Measurements from ENCODE around the gene GBX2. TPM values are rescaled to one million over a fixed set of nuclear protein-coding genes. Genes with fewer than 3 reads are reported as not detected.
A peak's percentile ranks its signal among the peaks of the same experiment; 100 is the strongest.

The GBX2 gene
- total and polyA plus RNA-seq, 9 of the 15 experiments (the other 6 are each of a cell fraction or from before 2014, with no cell fraction given) = 0.03 to 0.53 (median 0.27) TPM; not detected in 1

- TF ChIP-seq REST (IDR thresholded peaks at IDR 0.05; ENCODE audit: borderline replicate concordance) = peak; percentile 14; the same call in 1 of the 2 replicates
- no peak for TF ChIP-seq REST (CRISPR knock-in tag; IDR thresholded peaks at IDR 0.05; ENCODE audit: low read depth)
- TF ChIP-seq ZNF507 (tag; conservative IDR thresholded peaks at IDR 0.05) = peak; percentile 77
- TF ChIP-seq ATF4 (CRISPR knock-in tag; IDR thresholded peaks at IDR 0.05) = no peak
- TF ChIP-seq RAD21 (CRISPR knock-in tag; conservative IDR thresholded peaks at IDR 0.05 in 1 of 2, IDR thresholded peaks at IDR 0.05 in 1 of 2) = peak; percentile 58 to 66
- 0 out of 2 replicates have a peak, but pooled peaks have one; percentile 31 for TF ChIP-seq SMC3 (conservative IDR thresholded peaks at IDR 0.05; ENCODE audit: insufficient read depth, low read depth, low read length)
- TF ChIP-seq ZNF75A (CRISPR knock-in tag; IDR thresholded peaks at IDR 0.05) = no peak
- TF ChIP-seq CTCF (IDR thresholded peaks at IDR 0.05 in 2 of 3, conservative IDR thresholded peaks at IDR 0.05 in 1 of 3; ENCODE audit: insufficient read depth in 2 of 3, low read depth in 1 of 3, low read length in 3 of 3) = peak; percentile 56 to 74 (median 63); a peak in 5 of 6 replicates
These were observed 12.8 kb upstream of the GBX2 start (continued) for GRCh38 chr2:236180831-236181453.

Measured in K562 (cell line).